ENCODE results near the gene ROBO1.

ROBO1 gene

DNA sequence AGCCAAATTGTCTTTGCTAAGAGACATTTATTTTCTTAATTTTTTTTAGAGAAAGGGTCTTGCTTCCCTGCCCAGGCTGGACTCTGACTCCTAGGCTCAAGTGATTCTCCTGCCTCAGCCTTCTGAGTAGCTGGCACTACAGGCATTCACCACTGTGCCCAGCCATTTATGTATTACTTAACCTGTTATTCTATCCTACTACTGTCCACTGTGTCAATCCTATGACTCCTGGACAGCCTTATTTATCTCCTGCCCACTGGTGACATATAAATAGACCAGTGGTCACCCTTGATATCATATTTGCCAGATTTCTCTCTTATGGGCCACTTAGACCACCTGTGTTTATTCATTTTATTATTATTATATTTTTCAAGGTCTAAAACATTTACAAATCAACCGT is 161.4 kb downstream of the ROBO1 start:
- Histone ChIP-seq H3K9me3 (ENCODE audit: low read depth, low read length) (no peaks in the 10 kb centered on the region), H3K9ac (ENCODE audit: insufficient read length) (no peak overlapping the region), H3K27ac (no peak overlapping the region), H3K4me3 (no peak overlapping the region), H3K36me3 (ENCODE audit: insufficient read depth, low read length) (no peaks in the 10 kb centered on the region)
- TF ChIP-seq POLR2AphosphoS5 (IDR thresholded peaks at IDR 0.05; ENCODE audit: borderline replicate concordance, low read depth, low read length) (no peak), EZH2 (IDR thresholded peaks at IDR 0.05) (no peak), FOXP2 (optimal IDR thresholded peaks at IDR 0.05; ENCODE audit: control extremely low read depth, extremely low read length, insufficient read depth) (no peak)
- no peak for DNase-seq (ENCODE audit: low read depth, low spot score)

GRCh38 chr3:79604681-79605080 is 163.1 kb downstream of the ROBO1 start:
- Histone ChIP-seq H3K4me3 (no peak overlapping the region), H3K9me3 (ENCODE audit: low read depth, low read length) (no peaks in the 10 kb centered on the region), H3K36me3 (ENCODE audit: insufficient read depth, low read length) (no peaks in the 10 kb centered on the region), H3K27ac (no peak overlapping the region), H3K9ac (ENCODE audit: insufficient read length) (no peak overlapping the region)
- no peak for TF ChIP-seq EZH2 (IDR thresholded peaks at IDR 0.05)
- no peak for TF ChIP-seq FOXP2 (optimal IDR thresholded peaks at IDR 0.05; ENCODE audit: control extremely low read depth, extremely low read length, insufficient read depth)
- TF ChIP-seq POLR2AphosphoS5 (IDR thresholded peaks at IDR 0.05; ENCODE audit: borderline replicate concordance, low read depth, low read length): no peak
- DNase-seq (ENCODE audit: low read depth, low spot score): no peak

DNA sequence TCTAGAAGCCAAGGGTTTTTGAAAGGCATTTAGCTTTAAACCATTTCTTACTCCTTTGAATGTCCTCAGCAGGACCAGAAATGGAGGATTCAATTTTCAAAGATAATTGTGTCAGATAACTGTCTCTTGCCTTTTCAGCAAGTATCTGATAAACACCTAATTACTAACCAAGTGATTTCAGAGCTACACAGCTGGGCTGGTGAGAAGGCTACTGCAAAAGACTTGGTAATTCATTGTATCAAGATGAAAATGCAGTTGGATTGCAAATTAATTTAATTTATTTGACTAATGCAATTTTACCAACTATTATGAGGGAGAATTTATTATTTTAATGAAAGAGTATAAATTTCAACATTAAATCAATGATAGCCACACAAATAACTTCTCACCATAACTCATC is 165.4 kb downstream of the ROBO1 start:
- no peaks in the 10 kb centered on the region for H3K36me3 ChIP-seq (ENCODE audit: insufficient read depth, low read length)
- no peak for DNase-seq (ENCODE audit: low read depth, low spot score)
- H3K9me3 ChIP-seq (ENCODE audit: low read depth, low read length): no peaks in the 10 kb centered on the region

GRCh38 chr3:79598594-79598993 is 169.2 kb downstream of the ROBO1 start:
- no peak for TF ChIP-seq EZH2 (IDR thresholded peaks at IDR 0.05)
- TF ChIP-seq POLR2AphosphoS5 (IDR thresholded peaks at IDR 0.05; ENCODE audit: borderline replicate concordance, low read depth, low read length): no peak
- TF ChIP-seq FOXP2 (optimal IDR thresholded peaks at IDR 0.05; ENCODE audit: control extremely low read depth, extremely low read length, insufficient read depth): no peak
- H3K9me3 ChIP-seq (ENCODE audit: low read depth, low read length): no peaks in the 10 kb centered on the region
- no peak overlapping the region for H3K27ac ChIP-seq
- no peak for DNase-seq (ENCODE audit: low read depth, low spot score)
- H3K9ac ChIP-seq (ENCODE audit: insufficient read length): no peak overlapping the region
- no peaks in the 10 kb centered on the region for H3K36me3 ChIP-seq (ENCODE audit: insufficient read depth, low read length)
- H3K4me3 ChIP-seq: no peak overlapping the region

More for the DNA sequence above, 165.4 kb downstream of the ROBO1 start:
- Histone ChIP-seq H3K9ac (ENCODE audit: insufficient read length) (no peak overlapping the region), H3K27ac (no peak overlapping the region), H3K4me3 (no peak overlapping the region)
- no peak for TF ChIP-seq EZH2 (IDR thresholded peaks at IDR 0.05)
- no peak for TF ChIP-seq POLR2AphosphoS5 (IDR thresholded peaks at IDR 0.05; ENCODE audit: borderline replicate concordance, low read depth, low read length)
- no peak for TF ChIP-seq FOXP2 (optimal IDR thresholded peaks at IDR 0.05; ENCODE audit: control extremely low read depth, extremely low read length, insufficient read depth)

DNA sequence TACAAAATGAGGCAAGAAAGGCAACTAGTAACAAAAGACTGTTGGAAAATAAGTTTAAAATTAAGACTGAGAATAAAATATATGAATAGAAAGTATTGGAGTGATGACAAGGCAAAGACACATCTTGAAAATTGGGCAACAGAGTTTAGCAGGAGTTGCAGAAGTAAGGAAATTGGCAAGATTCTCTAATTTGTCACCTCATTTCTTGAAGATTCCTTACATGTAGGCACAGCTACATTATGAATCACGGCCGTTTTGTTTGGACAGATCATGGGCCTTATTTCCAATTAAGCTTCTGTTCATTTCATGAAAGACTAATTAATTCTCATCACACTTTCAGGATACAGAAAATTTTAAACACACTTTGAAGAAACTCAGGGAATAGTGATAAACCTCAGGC is 170.1 kb downstream of the ROBO1 start:
- H3K36me3 ChIP-seq (ENCODE audit: insufficient read depth, low read length): no peaks in the 10 kb centered on the region
- no peak overlapping the region for H3K27ac ChIP-seq
- no peak overlapping the region for H3K4me3 ChIP-seq
- no peak for TF ChIP-seq EZH2 (IDR thresholded peaks at IDR 0.05)
- TF ChIP-seq FOXP2 (optimal IDR thresholded peaks at IDR 0.05; ENCODE audit: control extremely low read depth, extremely low read length, insufficient read depth): no peak
- TF ChIP-seq POLR2AphosphoS5 (IDR thresholded peaks at IDR 0.05; ENCODE audit: borderline replicate concordance, low read depth, low read length): no peak
- H3K9ac ChIP-seq (ENCODE audit: insufficient read length): no peak overlapping the region
- no peak for DNase-seq (ENCODE audit: low read depth, low spot score)
- H3K9me3 ChIP-seq (ENCODE audit: low read depth, low read length): no peaks in the 10 kb centered on the region

GRCh38 chr3:79587150-79587549 is 180.6 kb downstream of the ROBO1 start:
- no peak for TF ChIP-seq POLR2AphosphoS5 (IDR thresholded peaks at IDR 0.05; ENCODE audit: borderline replicate concordance, low read depth, low read length)
- TF ChIP-seq EZH2 (IDR thresholded peaks at IDR 0.05): no peak
- H3K4me3 ChIP-seq: no peak overlapping the region

DNA sequence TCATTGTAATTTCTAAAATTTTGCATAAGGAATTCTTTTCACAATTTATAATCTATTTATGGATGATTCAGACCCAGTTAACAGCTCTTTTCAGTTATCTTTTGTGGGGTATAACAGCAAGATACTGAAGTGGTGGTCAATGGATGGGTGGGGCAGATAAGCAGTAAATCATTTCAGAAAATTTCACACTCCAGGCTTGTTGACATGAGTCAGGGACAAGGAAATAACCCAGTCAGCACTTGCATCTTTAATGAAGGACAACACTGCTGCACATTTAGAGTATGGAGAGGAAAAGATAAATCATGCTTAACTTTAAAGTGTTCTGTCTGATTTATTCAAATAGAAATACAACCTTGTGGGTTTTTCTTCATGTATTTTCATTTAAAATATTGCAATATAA is 181.6 kb downstream of the ROBO1 start:
- no peak for DNase-seq (ENCODE audit: low read depth, low spot score)
- no peaks in the 10 kb centered on the region for H3K36me3 ChIP-seq (ENCODE audit: insufficient read depth, low read length)
- no peak overlapping the region for H3K4me3 ChIP-seq
- H3K9me3 ChIP-seq (ENCODE audit: low read depth, low read length): no peaks in the 10 kb centered on the region
- TF ChIP-seq FOXP2 (optimal IDR thresholded peaks at IDR 0.05; ENCODE audit: control extremely low read depth, extremely low read length, insufficient read depth) (no peak), EZH2 (IDR thresholded peaks at IDR 0.05) (no peak), POLR2AphosphoS5 (IDR thresholded peaks at IDR 0.05; ENCODE audit: borderline replicate concordance, low read depth, low read length) (no peak)
- H3K9ac ChIP-seq (ENCODE audit: insufficient read length): no peak overlapping the region
- H3K27ac ChIP-seq: no peak overlapping the region

More at GRCh38 chr3:79587150-79587549, 180.6 kb downstream of the ROBO1 start:
- Histone ChIP-seq H3K9ac (ENCODE audit: insufficient read length) (no peak overlapping the region), H3K9me3 (ENCODE audit: low read depth, low read length) (no peaks in the 10 kb centered on the region), H3K27ac (no peak overlapping the region), H3K36me3 (ENCODE audit: insufficient read depth, low read length) (no peaks in the 10 kb centered on the region)
- DNase-seq (ENCODE audit: low read depth, low spot score): no peak

GRCh38 chr3:79572930-79573329 is 194.9 kb downstream of the ROBO1 start:
- TF ChIP-seq POLR2AphosphoS5 (IDR thresholded peaks at IDR 0.05; ENCODE audit: borderline replicate concordance, low read depth, low read length) (no peak), FOXP2 (optimal IDR thresholded peaks at IDR 0.05; ENCODE audit: control extremely low read depth, extremely low read length, insufficient read depth) (no peak)
- Histone ChIP-seq H3K27ac (no peak overlapping the region), H3K36me3 (ENCODE audit: insufficient read depth, low read length) (no peaks in the 10 kb centered on the region), H3K9ac (ENCODE audit: insufficient read length) (no peak overlapping the region), H3K9me3 (ENCODE audit: low read depth, low read length) (no peaks in the 10 kb centered on the region), H3K4me3 (no peak overlapping the region)
- DNase-seq (ENCODE audit: low read depth, low spot score): no peak

DNA sequence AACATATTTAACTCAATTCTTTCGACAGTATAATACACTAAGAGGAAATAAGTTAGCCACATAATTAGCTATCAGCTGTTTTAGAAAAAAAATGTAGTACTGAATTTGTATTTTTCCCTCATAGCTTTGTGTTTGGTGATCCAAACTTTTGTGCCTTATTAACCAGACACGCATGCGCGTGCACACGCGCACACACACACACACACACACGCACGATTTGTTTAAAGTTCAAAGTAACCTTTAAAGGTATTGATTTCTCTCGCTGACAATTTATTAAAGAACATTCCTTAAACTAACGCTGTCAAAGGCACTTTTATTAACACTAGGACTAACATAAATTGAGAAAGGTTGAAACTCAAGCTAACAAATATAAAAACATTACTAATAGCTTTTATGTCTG is 198.9 kb downstream of the ROBO1 start:
- TF ChIP-seq POLR2AphosphoS5 (IDR thresholded peaks at IDR 0.05; ENCODE audit: borderline replicate concordance, low read depth, low read length) (no peak), EZH2 (IDR thresholded peaks at IDR 0.05) (no peak), FOXP2 (optimal IDR thresholded peaks at IDR 0.05; ENCODE audit: control extremely low read depth, extremely low read length, insufficient read depth) (no peak)
- Histone ChIP-seq H3K36me3 (ENCODE audit: insufficient read depth, low read length) (no peaks in the 10 kb centered on the region), H3K9me3 (ENCODE audit: low read depth, low read length) (no peaks in the 10 kb centered on the region), H3K9ac (ENCODE audit: insufficient read length) (no peak overlapping the region), H3K4me3 (no peak overlapping the region), H3K27ac (no peak overlapping the region)
- no peak for DNase-seq (ENCODE audit: low read depth, low spot score)

Measured in SK-N-MC (cell line).